H7 (cell line): ENCODE results near the gene FHIT. TPM values are rescaled to one million over a fixed set of nuclear protein-coding genes. Genes with fewer than 3 reads are reported as not detected.

Source experiments
- DNase-seq: peaks from one replicate; pipeline ENCODE4 v3.0.0; 2012
- H3K27me3 ChIP-seq: 2 replicates; pipeline ENCODE4 v1.6.0; 2011; ENCODE audit warnings: mild to moderate bottlenecking, low read length; ENCODE audit not compliant: control insufficient read depth, insufficient read depth
- H3K36me3 ChIP-seq: replicated peaks from 2 replicates; pipeline ENCODE4 v1.5.1; 2011; ENCODE audit warnings: low read length; ENCODE audit not compliant: control insufficient read depth, insufficient read depth
- H3K4me3 ChIP-seq: 2 replicates; pipeline ENCODE4 v1.5.1; 2011; ENCODE audit warnings: low read depth, mild to moderate bottlenecking, control low read depth, low read length, moderate library complexity; ENCODE audit not compliant: insufficient read depth
- total RNA-seq: library from RNA; depleted of rRNA; stranded (reverse); fragments of >200 nt; shearing (Covaris generic); gene quantifications from 2 replicates; pipeline ENCODE4 v1.2.3, GENCODE V29; 2014

The FHIT gene
- total RNA-seq, 1 experiment from 2014 or later: 2.1 TPM

DNA sequence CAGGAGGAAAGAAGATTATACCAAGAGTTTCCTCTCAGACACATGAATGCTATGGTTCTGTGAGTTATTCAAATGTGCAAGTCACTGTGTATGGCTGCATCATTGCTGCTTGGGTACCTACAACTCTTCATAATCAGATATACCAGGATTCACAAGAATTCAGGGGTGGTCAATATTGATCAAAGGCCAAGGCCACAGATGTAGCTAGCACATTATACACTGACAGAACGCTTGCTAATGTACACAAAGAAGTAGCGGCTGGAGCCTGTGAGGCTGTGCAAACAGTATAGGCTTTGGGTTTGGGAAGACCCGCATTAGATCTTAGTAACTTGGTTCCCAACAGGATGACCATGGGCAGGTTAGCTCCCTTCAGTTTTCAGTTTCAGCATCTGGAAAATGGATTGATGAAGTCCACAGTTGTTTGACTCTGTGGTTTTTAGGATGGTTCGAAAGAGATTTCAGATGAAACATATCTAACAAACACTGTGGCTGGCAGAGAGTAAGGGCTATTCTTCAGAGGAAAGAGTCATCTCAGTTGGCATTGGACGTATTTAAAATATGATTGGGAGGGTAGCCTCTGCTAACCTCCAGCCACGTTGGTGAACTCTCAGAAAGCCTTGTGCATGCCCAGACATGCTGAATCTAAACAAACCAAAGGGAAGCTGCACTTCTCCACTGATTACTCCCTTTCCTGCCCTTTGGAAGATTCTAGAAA lies 1452.7 kb downstream of the FHIT start:
- H3K36me3 ChIP-seq: no peaks in the 10 kb centered on the region
- no peaks in the 10 kb centered on the region for H3K27me3 ChIP-seq
- no peak overlapping the region for H3K4me3 ChIP-seq
- no peak for DNase-seq

DNA sequence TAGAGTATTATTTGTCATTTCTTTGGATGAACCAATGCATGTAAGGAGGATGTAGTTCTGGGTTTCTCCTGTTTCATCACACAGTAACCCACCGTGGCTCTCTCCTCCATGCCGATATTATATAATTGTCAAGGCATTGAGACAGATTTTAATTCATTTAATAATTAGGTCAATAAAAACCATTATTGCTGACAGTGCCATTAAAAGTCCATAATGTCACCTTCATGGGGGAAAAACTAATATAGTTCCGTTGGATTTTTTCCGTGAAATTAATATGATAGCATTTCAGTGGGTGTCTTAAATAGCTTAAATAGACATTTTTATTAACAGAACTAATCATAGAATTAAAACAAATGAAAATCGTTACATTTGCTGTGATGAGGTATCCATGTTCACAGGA lies 1453.7 kb downstream of the FHIT start:
- no peak for DNase-seq
- Histone ChIP-seq H3K36me3 (no peaks in the 10 kb centered on the region), H3K4me3 (no peak overlapping the region)

DNA sequence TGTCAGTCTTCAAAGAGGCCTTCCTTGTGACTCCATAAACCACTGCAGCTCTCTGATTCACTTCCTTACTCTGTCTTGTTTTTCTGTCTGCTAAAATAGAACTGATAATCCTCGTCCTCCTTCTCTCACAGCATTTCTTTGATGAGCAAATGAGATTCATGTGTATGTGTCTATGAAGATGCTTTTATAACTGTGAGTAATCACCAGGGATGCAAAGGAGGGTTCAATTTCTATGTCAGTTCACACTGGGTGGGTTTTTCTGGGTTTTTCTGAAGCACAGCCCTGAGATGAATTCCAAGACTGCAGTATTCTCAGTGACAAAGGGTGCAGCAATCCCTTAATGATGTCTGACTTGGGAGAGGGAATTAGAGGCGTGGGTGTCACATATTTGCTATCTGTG lies 1454.8 kb downstream of the FHIT start:
- Histone ChIP-seq H3K27me3 (no peaks in the 10 kb centered on the region), H3K4me3 (no peak overlapping the region), H3K36me3 (no peaks in the 10 kb centered on the region)
- DNase-seq: no peak

More for the DNA sequence above, 1453.7 kb downstream of the FHIT start:
- H3K27me3 ChIP-seq: no peaks in the 10 kb centered on the region

- no peaks in the 10 kb centered on the region for H3K27me3 ChIP-seq
- no peaks in the 10 kb centered on the region for H3K36me3 ChIP-seq
- no peak for DNase-seq
- H3K4me3 ChIP-seq: no peak overlapping the region
Measured at GRCh38 chr3:59795756-59796155, 1455.5 kb downstream of the FHIT start.

- no peak for DNase-seq
- Histone ChIP-seq H3K4me3 (no peak overlapping the region), H3K27me3 (no peaks in the 10 kb centered on the region), H3K36me3 (no peaks in the 10 kb centered on the region)
Measured at GRCh38 chr3:59793976-59794375, 1457.3 kb downstream of the FHIT start.

- DNase-seq: no peak
- no peaks in the 10 kb centered on the region for H3K36me3 ChIP-seq
- H3K4me3 ChIP-seq: no peak overlapping the region
- H3K27me3 ChIP-seq: no peaks in the 10 kb centered on the region
Measured at GRCh38 chr3:59791774-59792308, 1459.4 kb downstream of the FHIT start.

DNA sequence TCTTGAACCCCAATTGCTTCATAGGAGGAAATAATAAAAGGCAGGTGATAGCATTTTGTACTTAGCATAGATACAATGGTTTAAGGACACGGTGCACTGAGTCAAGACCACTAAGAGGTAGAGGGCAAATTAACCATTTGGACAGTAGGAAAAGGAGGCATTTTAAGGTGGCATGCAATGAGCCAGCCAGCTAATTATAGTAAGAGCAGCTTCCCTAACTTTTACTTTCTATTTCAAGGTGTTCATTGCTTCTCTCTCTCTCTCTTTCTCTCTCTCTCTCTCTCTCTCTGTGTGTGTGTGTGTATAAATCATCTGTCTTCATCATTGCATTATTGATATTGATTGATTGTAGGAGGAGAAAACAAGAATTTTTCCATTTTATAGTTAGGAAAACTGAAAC lies 1461.0 kb downstream of the FHIT start:
- Histone ChIP-seq H3K36me3 (no peaks in the 10 kb centered on the region), H3K4me3 (no peak overlapping the region), H3K27me3 (no peaks in the 10 kb centered on the region)
- DNase-seq: no peak

DNA sequence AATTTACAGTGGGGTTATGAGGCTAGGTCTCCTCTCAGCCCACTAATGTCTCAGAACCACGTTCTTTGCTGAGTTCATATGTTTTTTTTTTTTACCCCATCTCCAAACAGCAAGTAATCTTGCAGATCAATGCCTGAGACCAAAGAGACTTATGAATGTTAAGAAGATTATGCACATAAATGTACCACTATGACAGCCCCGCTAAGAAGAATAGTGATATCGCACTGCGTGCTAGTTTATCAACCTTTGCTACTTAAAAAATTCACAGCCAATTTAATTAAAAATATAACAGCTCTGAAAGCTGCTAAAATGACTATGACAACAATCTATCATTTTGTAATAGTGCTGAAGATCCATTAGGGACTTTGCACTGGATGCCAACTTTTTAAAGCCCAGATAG lies 1462.5 kb downstream of the FHIT start:
- H3K27me3 ChIP-seq: no peaks in the 10 kb centered on the region
- no peak overlapping the region for H3K4me3 ChIP-seq
- DNase-seq: no peak
- no peaks in the 10 kb centered on the region for H3K36me3 ChIP-seq

DNA sequence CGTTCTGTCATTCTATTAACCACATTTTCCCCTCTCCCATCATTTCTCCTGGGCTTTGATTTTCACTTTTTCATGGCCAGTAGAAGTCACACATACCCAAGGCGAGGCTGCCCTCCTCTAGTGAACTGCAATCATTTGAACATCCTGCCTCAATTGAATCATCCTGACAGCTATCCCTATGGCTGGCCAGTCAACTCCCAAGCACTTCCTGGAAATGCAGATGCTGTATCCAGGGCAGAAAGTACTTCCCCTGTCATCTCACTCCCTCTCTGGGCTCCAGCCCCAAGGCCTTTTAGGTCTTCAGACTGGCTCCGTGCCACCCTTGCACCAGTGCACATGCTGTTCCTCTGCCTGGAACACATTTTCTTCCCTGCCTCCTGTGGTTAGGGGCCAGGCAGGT lies 1463.1 kb downstream of the FHIT start:
- no peak for DNase-seq
- Histone ChIP-seq H3K4me3 (no peak overlapping the region), H3K36me3 (no peaks in the 10 kb centered on the region), H3K27me3 (no peaks in the 10 kb centered on the region)

GRCh38 chr3:59786374-59786773 lies 1464.9 kb downstream of the FHIT start:
- DNase-seq: no peak
- no peak overlapping the region for H3K4me3 ChIP-seq
- no peaks in the 10 kb centered on the region for H3K36me3 ChIP-seq
- H3K27me3 ChIP-seq: no peaks in the 10 kb centered on the region

- H3K36me3 ChIP-seq: no peaks in the 10 kb centered on the region
- H3K4me3 ChIP-seq: no peak overlapping the region
- H3K27me3 ChIP-seq: no peaks in the 10 kb centered on the region
- DNase-seq: peak; percentile 6
Measured at GRCh38 chr3:59784164-59784563, 1467.1 kb downstream of the FHIT start.

DNA sequence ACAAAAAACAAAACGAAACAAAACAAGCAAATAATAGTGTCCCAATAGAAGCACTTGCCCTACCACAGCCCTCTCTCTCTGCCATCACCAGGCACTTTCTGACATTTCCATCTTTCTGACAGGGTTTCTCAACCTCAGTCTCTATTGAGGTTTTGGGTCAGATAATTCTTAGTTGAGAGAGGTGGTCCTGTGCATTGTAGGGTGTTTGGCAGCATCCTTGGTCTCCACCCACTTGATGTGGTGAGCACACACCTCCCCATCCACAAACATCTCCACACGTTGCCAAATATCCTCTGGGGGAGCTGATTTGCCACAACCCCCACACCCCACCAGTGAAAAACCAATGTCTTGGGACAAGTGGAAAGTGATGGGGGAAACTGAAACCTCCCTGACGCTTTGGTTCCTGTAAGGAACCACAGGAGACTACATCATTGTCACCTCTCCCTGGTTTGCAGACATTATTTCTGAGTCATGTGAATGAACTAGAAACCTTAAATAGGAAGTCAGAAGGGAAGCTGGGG lies 1467.7 kb downstream of the FHIT start:
- no peak for DNase-seq
- no peak overlapping the region for H3K4me3 ChIP-seq
- H3K36me3 ChIP-seq: no peaks in the 10 kb centered on the region
- no peaks in the 10 kb centered on the region for H3K27me3 ChIP-seq

- no peak for DNase-seq
- H3K36me3 ChIP-seq: no peaks in the 10 kb centered on the region
- no peaks in the 10 kb centered on the region for H3K27me3 ChIP-seq
- no peak overlapping the region for H3K4me3 ChIP-seq
Measured at GRCh38 chr3:59782664-59783063, 1468.6 kb downstream of the FHIT start.

DNA sequence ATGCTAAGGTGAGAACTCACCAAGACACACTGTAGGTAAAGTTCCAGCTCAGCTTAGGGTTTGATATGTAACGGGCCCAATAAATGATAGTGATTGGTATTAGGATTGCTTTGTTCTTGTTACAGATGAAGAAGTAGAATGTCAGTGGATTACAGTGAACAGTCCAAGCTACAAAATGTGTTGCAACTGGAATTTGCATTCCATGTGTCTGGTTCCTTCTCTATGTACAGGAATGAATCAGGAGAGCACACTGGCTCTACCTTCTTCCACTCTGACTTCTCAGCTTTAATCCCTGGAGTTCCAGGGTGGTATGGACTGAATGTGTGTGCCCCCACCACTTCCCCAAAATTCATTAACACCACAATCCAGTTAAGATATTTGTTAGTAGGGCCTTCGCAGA lies 1471.0 kb downstream of the FHIT start:
- Histone ChIP-seq H3K36me3 (no peaks in the 10 kb centered on the region), H3K4me3 (no peak overlapping the region), H3K27me3 (no peaks in the 10 kb centered on the region)
- no peak for DNase-seq

DNA sequence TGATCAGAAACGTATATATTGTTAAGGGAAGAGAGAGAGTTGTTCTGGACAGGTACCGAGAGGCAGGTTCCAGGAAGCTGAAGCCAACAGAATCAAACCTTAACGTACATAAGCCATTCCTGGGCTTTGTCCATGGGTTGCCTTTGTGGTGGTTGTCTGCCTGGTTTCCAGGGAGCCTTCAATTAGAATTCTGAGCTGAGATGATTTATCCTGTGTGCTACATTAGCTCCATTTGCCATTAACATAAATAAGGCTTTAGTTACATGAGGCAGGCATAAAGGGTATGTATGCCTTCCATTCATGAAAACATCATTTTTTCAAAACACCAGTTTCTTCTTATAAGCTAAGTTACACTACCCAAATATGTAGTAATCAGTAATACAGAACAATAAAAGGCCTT lies 1472.0 kb downstream of the FHIT start:
- no peaks in the 10 kb centered on the region for H3K36me3 ChIP-seq
- DNase-seq: no peak
- H3K4me3 ChIP-seq: no peak overlapping the region
- H3K27me3 ChIP-seq: no peaks in the 10 kb centered on the region
